Thyroid gland (tissue), 4 donors: ENCODE data around the gene SMIM9.

Experiments used
- CTCF ChIP-seq, 6 experiments: fragments of 200-600 bp in 3 of 6; fragments of 450-650 bp in 3 of 6; sonication (generic) in 3 of 6; IDR thresholded peaks; one replicate each; pipeline ENCODE4 v1.5.1; 2016 to 2019; ENCODE audit warnings: antibody characterized with exemption in 6 of 6, mild to moderate bottlenecking in 2 of 6, inconsistent platforms in 1 of 6, moderate library complexity in 1 of 6
- POLR2A ChIP-seq, 2 donors: fragments of 450-650 bp; IDR thresholded peaks; one replicate each; pipeline ENCODE4 v1.6.1; 2017; ENCODE audit warnings: antibody characterized with exemption in 2 of 2, mild to moderate bottlenecking in 2 of 2, moderate library complexity in 1 of 2

GRCh38 chrX:154775419-154776349 is 58.8 kb downstream of the SMIM9 start:
- no peak for TF ChIP-seq CTCF (IDR thresholded peaks at IDR 0.05)
- peak in 1 of 2 donors; percentile 48 for TF ChIP-seq POLR2A (IDR thresholded peaks at IDR 0.05)
